SK-N-DZ (cell line): ENCODE measurements around the gene HOTAIR. TPM values are rescaled to one million over a fixed set of nuclear protein-coding genes. Genes with fewer than 3 reads are reported as not detected.

Source experiments
- DNase-seq: peaks from one replicate; pipeline ENCODE4 v3.0.0-alpha.2; 2015; ENCODE audit warnings: low spot score
- polyA plus RNA-seq, 2 experiments: library from polyadenylated mRNA; depleted of rRNA; stranded (reverse); fragments of >200 nt; gene quantifications; 2 replicates each; pipeline ENCODE4 v1.2.3, GENCODE V29; 2014

Gene HOTAIR
- polyA plus RNA-seq (2014; cell fraction: cytosol; rRNA removed), result not detected in 2 replicates
- 0.13 TPM in 1 of 2 replicates, not detected in the other for polyA plus RNA-seq (2014; cell fraction: nucleus; rRNA removed)

GRCh38 chr12:53974084-53975063 lies at the start of gene HOTAIR:
TSS of gene HOTAIR (minus strand) at chr12:53974954.
- DNase-seq, result no peak

- DNase-seq, result no peak
Observed at GRCh38 chr12:54024127-54024526, 49.4 kb upstream of the HOTAIR start.

DNA sequence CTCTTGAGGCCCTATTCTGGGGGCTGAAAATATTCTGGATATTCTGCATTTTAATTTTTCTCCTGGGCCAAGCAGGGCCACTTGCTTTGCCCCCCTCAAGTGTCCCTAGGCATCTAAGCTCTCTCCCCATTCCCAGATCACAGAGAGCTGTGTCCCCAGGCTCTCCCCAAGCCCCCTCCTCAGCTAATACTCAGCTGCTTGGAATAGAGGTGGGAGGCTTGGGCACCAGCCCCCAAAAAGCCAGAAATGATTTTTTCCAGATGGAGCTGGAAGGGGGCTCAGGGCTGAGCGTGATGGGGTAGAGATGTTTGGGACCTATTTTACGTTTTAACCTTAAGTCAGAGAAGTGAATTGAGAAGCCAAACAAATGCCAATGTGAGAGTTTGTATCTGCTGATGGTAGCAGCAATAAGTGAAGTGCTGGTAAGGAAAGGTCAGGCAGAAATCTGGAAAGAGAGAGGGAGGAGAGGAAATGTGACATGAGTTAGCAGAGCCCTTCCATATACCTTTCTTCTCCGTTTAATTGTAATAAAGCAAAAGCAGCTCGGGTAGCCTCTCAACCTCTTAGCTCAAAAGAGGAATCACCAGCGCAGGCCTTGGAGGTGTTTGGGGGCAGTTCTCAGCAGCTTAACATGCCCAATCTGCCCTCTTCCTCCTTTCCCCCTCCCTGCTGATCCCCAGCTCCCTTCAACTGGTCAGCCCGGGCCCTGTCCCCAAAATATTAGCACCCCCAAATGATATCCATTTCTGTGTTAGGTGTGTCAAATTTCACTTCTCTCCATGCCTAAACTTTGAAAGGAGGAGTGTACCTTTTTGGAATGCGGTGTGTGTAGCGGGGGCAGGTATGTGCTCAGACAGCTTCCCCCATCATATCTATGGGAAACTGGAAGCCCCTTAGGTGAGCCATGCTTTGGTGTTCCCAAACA lies 48.5 kb upstream of the HOTAIR start:
- no peak for DNase-seq

DNA sequence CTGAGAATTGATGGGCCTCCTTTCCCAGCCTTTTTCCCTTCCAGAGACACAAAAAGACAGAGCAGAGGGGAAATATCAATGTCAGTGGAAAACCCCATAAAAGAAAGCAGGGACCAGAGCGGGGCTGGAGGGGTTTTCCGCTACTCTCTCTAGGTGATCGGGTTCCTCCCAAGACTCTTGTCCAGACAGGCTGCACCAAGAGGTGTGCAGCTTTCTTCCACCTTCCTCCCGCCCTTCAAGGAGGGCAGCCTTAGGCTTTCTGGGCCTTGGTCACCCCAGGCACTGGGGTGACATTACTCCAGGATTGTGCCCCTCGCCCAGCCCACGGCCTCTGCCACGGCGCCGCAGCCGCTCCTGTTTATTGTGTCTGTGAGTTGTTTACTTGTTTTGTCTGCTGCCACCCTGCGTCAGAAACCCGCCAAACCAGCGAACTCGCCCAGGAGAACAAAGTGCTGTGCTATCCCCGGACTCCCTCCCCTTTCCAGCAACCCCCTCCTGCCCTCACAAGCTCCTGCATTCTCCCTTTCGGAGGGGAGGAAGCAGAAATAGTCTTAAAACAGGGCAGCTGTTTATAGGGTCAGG lies 46.8 kb upstream of the HOTAIR start:
- peak; percentile 64 for DNase-seq

- no peak for DNase-seq
Observed at GRCh38 chr12:54020591-54021405, 46.0 kb upstream of the HOTAIR start.

DNA sequence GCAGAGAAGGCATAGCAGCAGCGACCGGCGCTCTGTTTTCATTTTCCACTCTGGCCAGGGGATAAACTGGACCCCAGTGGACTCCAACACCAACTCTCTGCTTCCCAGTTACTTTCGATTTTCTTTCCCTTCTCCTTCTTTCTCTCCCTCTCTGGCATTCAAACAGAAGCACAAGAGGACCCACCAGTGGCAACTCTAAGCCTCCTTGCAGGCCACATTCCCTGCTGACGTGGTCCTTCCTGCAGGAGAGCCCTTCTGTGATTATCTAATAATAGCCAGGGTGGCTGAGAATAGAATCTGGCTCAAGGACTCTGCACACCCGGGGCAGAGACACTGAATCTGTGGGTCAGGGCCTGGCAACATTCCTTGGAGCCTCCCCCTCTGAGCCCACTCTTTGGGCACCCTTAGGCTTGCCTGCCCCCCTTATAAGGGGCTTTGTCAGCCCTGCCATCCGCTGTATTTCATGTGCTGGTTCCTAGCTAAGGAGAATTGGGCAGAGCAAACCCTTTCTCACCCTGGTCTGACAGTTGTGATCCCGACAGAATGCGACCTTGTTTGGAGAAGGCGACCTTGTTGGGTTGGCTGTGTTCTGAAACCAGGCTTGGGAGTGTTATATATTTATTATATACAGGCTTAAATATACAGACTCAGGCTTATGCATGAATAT lies 45.3 kb upstream of the HOTAIR start:
- DNase-seq, result peak; percentile 52

GRCh38 chr12:54019091-54019811 lies 44.5 kb upstream of the HOTAIR start:
- DNase-seq, result no peak

GRCh38 chr12:54018468-54018984 lies 43.8 kb upstream of the HOTAIR start:
- DNase-seq, result no peak

GRCh38 chr12:54017878-54018467 lies 43.2 kb upstream of the HOTAIR start:
- DNase-seq, result peak; percentile 94

GRCh38 chr12:54017027-54017788 lies 42.5 kb upstream of the HOTAIR start:
- DNase-seq, result peak; percentile 54

DNA sequence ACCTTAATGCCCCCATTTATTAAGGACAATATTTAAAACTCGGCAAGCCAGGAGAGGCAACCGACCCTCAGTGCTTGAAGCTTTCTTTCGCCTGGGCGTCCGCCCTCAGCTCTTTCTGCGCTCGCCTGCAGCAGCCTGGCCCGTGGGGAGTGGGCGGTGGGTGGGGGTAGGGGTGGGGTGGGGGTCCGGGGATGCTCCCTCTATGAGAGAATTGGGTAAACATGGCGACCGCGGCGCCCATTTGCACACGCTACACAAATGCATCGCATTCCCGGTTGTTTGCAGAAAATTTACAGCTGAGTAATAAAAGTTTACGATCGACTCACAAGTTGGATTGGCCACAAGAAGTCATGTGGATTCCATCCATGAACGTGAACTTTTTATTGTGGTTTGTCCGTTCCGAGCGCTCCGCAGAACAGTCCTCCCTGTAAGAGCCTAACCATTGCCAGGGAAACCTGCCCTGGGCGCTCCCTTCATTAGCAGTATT lies 41.8 kb upstream of the HOTAIR start:
- DNase-seq, result no peak

DNA sequence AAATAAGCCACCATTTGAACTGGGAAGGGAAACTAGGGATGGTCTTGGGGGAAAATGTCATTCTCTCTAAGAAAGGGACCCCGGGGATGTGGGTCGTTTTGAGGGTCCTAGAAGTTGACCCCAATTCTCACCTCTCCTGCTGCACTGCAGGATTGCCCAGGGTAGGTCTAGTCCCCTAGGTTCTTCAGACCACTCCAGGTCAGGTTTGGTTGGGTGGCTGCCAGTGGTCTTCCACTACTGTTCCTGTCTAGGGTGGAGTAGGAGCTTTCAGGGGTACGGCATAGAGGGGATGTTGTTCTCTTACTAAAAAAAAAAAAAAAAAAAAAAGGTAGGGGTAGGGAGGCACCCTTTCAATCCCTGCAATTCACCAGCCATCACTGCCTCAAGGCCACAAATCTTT lies 41.3 kb upstream of the HOTAIR start:
- no peak for DNase-seq

GRCh38 chr12:54015018-54015931 lies 40.5 kb upstream of the HOTAIR start:
- DNase-seq, result no peak

- no peak for DNase-seq
Observed at GRCh38 chr12:54014377-54015017, 39.7 kb upstream of the HOTAIR start.

DNA sequence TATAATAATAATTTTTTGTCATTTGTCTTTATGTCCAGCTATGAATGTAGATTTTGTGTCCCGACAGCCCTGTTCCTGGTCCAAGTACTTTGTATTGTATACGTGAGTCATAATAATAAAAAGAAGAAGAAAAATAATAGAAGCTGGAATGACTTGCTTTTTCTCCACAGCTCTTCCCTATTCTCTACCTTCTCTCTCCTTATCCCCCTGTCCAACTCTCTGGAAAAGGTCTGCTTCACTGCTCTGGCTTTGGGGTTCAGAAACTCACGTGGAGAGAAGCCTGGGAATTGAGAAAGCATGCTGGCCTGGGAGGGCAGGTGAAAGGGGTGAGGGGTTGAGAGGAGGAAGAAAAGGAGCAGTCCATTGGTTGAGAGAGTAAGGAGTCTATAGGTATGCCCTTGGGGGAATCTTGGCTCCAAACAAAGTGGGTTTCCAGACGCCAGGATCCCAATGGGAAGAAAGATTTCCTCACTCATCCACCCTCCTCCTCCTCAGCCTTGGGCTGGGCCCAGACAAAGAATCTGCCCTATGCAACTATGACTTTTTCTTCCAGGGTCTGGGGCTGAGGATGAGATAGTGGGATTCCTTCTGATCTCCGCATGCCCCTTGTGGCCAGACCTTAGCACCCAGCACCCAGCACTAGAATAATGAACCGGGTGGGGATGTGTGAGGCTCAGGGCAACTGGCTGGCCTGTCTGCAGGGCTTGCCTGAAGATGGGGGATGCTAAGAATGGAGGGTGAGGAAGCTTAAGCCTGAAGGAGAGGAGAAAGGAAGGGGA lies 38.1 kb upstream of the HOTAIR start:
- DNase-seq, result no peak
